Astrocyte (in vitro differentiated cells and primary cell): ENCODE data around the gene AMOTL2.

Source experiments
- CTCF ChIP-seq: IDR thresholded peaks from 2 replicates; pipeline ENCODE4 v1.5.1; 2011; ENCODE audit warnings: low read depth, mild to moderate bottlenecking, inconsistent platforms, low read length, moderate library complexity; ENCODE audit not compliant: insufficient read depth
- EZH2 ChIP-seq: IDR thresholded peaks from 2 replicates; pipeline ENCODE4 v1.6.1; 2012; ENCODE audit warnings: mild to moderate bottlenecking, low read length, inconsistent platforms; ENCODE audit not compliant: insufficient read depth

DNA sequence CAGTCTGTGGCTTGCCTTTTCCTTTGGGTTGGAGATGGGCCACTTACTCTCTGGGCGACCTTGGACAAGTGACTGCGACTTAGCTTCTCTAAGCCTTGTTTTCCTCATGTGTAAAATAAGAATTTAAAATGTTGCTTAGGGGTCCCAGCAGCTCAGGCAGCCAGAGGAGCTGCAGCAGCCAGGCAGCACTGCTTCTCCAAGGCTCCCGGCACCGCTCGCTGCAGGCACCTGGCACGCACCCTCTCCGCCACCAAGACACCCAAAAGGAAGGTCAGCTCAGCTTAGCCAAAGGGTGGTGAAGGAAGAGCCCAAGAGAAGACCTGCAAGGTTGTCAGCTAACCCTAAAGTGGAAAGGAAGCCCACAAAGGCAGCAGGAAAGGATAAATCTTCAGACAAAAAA, 10.7 kb upstream of the AMOTL2 start:
- TF ChIP-seq CTCF = no peak
- TF ChIP-seq EZH2 = no peak
